Astrocyte (in vitro differentiated cells and primary cell): ENCODE measurements around the gene FMN1. TPM values are rescaled to one million over a fixed set of nuclear protein-coding genes. Genes with fewer than 3 reads are reported as not detected.

Source experiments
- DNase-seq: peaks from one replicate; pipeline ENCODE4 v3.0.0-alpha.2; 2010; ENCODE audit warnings: low read depth
- FAIRE-seq: peaks from 2 replicates; lab custom pipeline; 2011; peaks lifted over from hg19 to GRCh38; lab: Jason Lieb, UNC
- H2AFZ ChIP-seq: 2 replicates; pipeline ENCODE4 v1.6.0; 2012; ENCODE audit warnings: low read depth, low read length, inconsistent platforms
- H3K27ac ChIP-seq: 2 replicates; pipeline ENCODE4 v1.5.1; 2011; ENCODE audit warnings: low read depth, low read length, inconsistent platforms
- H3K27me3 ChIP-seq: 2 replicates; pipeline ENCODE4 v1.6.0; 2011; ENCODE audit warnings: low read length, inconsistent platforms; ENCODE audit not compliant: insufficient read depth
- H3K36me3 ChIP-seq: 2 replicates; pipeline ENCODE4 v1.5.1; 2011; ENCODE audit warnings: low read length, inconsistent platforms; ENCODE audit not compliant: insufficient read depth
- H3K4me1 ChIP-seq: 2 replicates; pipeline ENCODE4 v1.5.1; 2011; ENCODE audit warnings: low read length, inconsistent platforms; ENCODE audit not compliant: insufficient read depth
- H3K4me2 ChIP-seq: 2 replicates; pipeline ENCODE4 v1.6.0; 2012; ENCODE audit warnings: low read length, inconsistent platforms
- H3K4me3 ChIP-seq: 2 replicates; pipeline ENCODE4 v1.5.1; 2011; ENCODE audit warnings: low read depth, mild to moderate bottlenecking, low read length, inconsistent platforms; ENCODE audit not compliant: insufficient read depth
- H3K79me2 ChIP-seq: 2 replicates; pipeline ENCODE4 v1.6.0; 2012; ENCODE audit warnings: mild to moderate bottlenecking, low read length, inconsistent platforms; ENCODE audit not compliant: insufficient read depth
- H3K9ac ChIP-seq: 2 replicates; pipeline ENCODE4 v1.6.0; 2012; ENCODE audit warnings: mild to moderate bottlenecking, low read length, inconsistent platforms
- H3K9me3 ChIP-seq: 2 replicates; pipeline ENCODE4 v1.5.1; 2012; ENCODE audit warnings: low read depth, mild to moderate bottlenecking, low read length, inconsistent platforms; ENCODE audit not compliant: insufficient read depth
- H4K20me1 ChIP-seq: 2 replicates; pipeline ENCODE4 v1.6.0; 2012; ENCODE audit warnings: low read length, inconsistent platforms; ENCODE audit not compliant: insufficient read depth
- H3K27ac Mint-ChIP-seq: one replicate; pipeline ENCODE4 v1.8.0; 2021; ENCODE audit warnings: mild to moderate bottlenecking, mixed read lengths; ENCODE audit not compliant: unreplicated experiment
- H3K27me3 Mint-ChIP-seq: one replicate; pipeline ENCODE4 v1.8.0; 2021; ENCODE audit warnings: low read depth, mixed read lengths; ENCODE audit not compliant: unreplicated experiment
- H3K36me3 Mint-ChIP-seq: one replicate; pipeline ENCODE4 v1.8.0; 2021; ENCODE audit warnings: low read depth, mixed read lengths; ENCODE audit not compliant: unreplicated experiment
- H3K4me1 Mint-ChIP-seq: one replicate; pipeline ENCODE4 v1.8.0; 2021; ENCODE audit warnings: low read depth, mixed read lengths; ENCODE audit not compliant: unreplicated experiment
- H3K4me3 Mint-ChIP-seq: one replicate; pipeline ENCODE4 v1.8.0; 2021; ENCODE audit warnings: mild to moderate bottlenecking, moderate library complexity, mixed read lengths; ENCODE audit not compliant: unreplicated experiment
- H3K9me3 Mint-ChIP-seq: one replicate; pipeline ENCODE4 v1.8.0; 2021; ENCODE audit warnings: mild to moderate bottlenecking, mixed read lengths; ENCODE audit not compliant: unreplicated experiment
- EZH2 ChIP-seq: IDR thresholded peaks from 2 replicates; pipeline ENCODE4 v1.6.1; 2012; ENCODE audit warnings: mild to moderate bottlenecking, low read length, inconsistent platforms; ENCODE audit not compliant: insufficient read depth
- total RNA-seq: library from RNA; stranded (reverse); gene quantifications from 2 replicates; pipeline ENCODE4 v1.2.1, GENCODE V29; 2021
- TF ChIP-seq, protein P1 (sequence below): IDR thresholded peaks from 2 replicates; pipeline ENCODE4 v1.5.1; 2011; ENCODE audit warnings: low read depth, mild to moderate bottlenecking, inconsistent platforms, low read length, moderate library complexity; ENCODE audit not compliant: insufficient read depth

Gene FMN1
- total RNA-seq, 1 donor from 2014 or later, result 5.3 TPM

DNA sequence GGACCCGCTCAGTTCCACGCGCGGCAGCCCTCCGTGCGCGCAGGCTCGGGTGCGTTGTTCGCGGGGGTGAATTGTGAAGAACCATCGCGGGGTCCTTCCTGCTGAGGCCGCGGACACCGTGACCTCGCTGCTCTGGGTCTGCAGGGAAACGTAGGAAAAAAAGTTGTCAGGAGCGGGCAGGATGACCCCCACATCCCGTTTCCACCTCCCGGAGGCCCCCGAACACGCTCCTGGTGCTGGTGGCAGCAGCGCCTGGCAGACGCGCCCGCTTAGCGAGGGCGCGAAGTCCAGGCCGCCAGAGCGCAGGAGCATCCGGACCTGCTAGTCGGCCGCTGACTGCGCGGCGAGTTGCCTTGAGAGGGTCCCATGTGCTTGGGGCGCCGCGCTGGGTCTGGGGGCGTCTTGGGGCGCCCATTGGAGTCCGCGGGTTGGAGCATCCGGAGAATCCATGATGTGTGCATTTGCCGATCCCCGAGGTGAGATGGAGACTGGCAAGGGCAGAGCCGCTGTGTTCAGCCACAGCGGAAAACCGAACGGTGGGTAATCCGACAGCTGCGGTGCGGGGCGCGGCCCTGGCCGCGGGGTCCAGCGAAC, 476.2 kb downstream of the FMN1 start:
- Mint-ChIP-seq H3K36me3 (no peaks in the 10 kb centered on the region), H3K4me1 (peaks cover 9% of the 10 kb centered on the region), H3K27me3 (peaks cover 22% of the 10 kb centered on the region), H3K27ac (peak overlapping the region; percentile 86), H3K4me3 (peak overlapping the region; percentile 85), H3K9me3 (peaks cover 9% of the 10 kb centered on the region)
- Histone ChIP-seq H3K4me3 (peak overlapping the region; percentile 88), H4K20me1 (peaks cover 26% of the 10 kb centered on the region), H3K36me3 (peaks cover 19% of the 10 kb centered on the region), H3K9ac (peak overlapping the region; percentile 94), H3K4me1 (peaks cover 18% of the 10 kb centered on the region), H3K4me2 (peak overlapping the region; percentile 91), H3K27ac (peak overlapping the region; percentile 88), H3K9me3 (no peaks in the 10 kb centered on the region), H3K79me2 (peaks cover 58% of the 10 kb centered on the region), H2AFZ (peak overlapping the region; percentile 58), H3K27me3 (no peaks in the 10 kb centered on the region)
- no peak for FAIRE-seq
- DNase-seq, result no peak
- no peak for TF ChIP-seq EZH2
- TF ChIP-seq, protein P1, sequence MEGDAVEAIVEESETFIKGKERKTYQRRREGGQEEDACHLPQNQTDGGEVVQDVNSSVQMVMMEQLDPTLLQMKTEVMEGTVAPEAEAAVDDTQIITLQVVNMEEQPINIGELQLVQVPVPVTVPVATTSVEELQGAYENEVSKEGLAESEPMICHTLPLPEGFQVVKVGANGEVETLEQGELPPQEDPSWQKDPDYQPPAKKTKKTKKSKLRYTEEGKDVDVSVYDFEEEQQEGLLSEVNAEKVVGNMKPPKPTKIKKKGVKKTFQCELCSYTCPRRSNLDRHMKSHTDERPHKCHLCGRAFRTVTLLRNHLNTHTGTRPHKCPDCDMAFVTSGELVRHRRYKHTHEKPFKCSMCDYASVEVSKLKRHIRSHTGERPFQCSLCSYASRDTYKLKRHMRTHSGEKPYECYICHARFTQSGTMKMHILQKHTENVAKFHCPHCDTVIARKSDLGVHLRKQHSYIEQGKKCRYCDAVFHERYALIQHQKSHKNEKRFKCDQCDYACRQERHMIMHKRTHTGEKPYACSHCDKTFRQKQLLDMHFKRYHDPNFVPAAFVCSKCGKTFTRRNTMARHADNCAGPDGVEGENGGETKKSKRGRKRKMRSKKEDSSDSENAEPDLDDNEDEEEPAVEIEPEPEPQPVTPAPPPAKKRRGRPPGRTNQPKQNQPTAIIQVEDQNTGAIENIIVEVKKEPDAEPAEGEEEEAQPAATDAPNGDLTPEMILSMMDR, result no peak

GRCh38 chr15:32717426-32718226, 476.9 kb downstream of the FMN1 start, which contains the start of gene GREM1:
Gene GREM1 (plus strand): TSS chr15:32718004. CDS start chr15:32730691, 12,687 bp downstream.
- peak within 1 kb of the TSS; percentile 88 for H3K4me3 ChIP-seq
- H3K27ac ChIP-seq, result peak within 1 kb of the TSS; percentile 91
- peaks cover 20% of the 10 kb centered on the region for H4K20me1 ChIP-seq
- peak within 1 kb of the TSS; percentile 67 for H2AFZ ChIP-seq
- peak within 1 kb of the TSS; percentile 86 for H3K27ac Mint-ChIP-seq
- peaks cover 13% of the 10 kb centered on the region for H3K36me3 ChIP-seq
- H3K4me3 Mint-ChIP-seq, result peak within 1 kb of the TSS; percentile 85
- H3K9ac ChIP-seq, result peak within 1 kb of the TSS; percentile 94
- DNase-seq, result peak; percentile 48
- peaks cover 24% of the 10 kb centered on the region for H3K27me3 Mint-ChIP-seq
- H3K79me2 ChIP-seq, result peaks cover 51% of the 10 kb centered on the region
- FAIRE-seq, result no peak
- H3K27me3 ChIP-seq, result no peaks in the 10 kb centered on the region
- peak within 1 kb of the TSS; percentile 91 for H3K4me2 ChIP-seq
- H3K4me1 ChIP-seq, result peaks cover 16% of the 10 kb centered on the region
- peaks cover 9% of the 10 kb centered on the region for H3K9me3 Mint-ChIP-seq
- no peaks in the 10 kb centered on the region for H3K36me3 Mint-ChIP-seq
- peaks cover 5% of the 10 kb centered on the region for H3K4me1 Mint-ChIP-seq
- TF ChIP-seq EZH2, result no peak
- TF ChIP-seq, protein P1, result no peak
- H3K9me3 ChIP-seq, result no peaks in the 10 kb centered on the region
